Endothelial cell of umbilical vein (primary cell): ENCODE measurements around the gene ADRM1. TPM values are rescaled to one million over a fixed set of nuclear protein-coding genes. Genes with fewer than 3 reads are reported as not detected.

Experiments used
- BruUV-seq: library from RNA; stranded (reverse); fragments of 400-500 nt; replicated peaks from 2 replicates; lab custom pipeline; 2021; lab: Mats Ljungman, UMichigan
- CTCF ChIA-PET: fragments of 300-600, 350-600 bp; sonication (Branson Sonifier 250); formaldehyde crosslinking; loops from one replicate; lab custom pipeline; 2021; ENCODE audit warnings: antibody characterized with exemption, inconsistent platforms; lab: Charles Lee
- POLR2A ChIA-PET: fragments of 300-600, 350-600 bp; sonication (Branson Sonifier 250); formaldehyde crosslinking; loops from one replicate; lab custom pipeline; 2021; ENCODE audit warnings: antibody characterized with exemption, inconsistent platforms; lab: Charles Lee
- DNase-seq: peaks from one replicate; pipeline ENCODE4 v3.0.0-alpha.2; 2011; ENCODE audit warnings: low read depth, low spot score
- FAIRE-seq: peaks from 2 replicates; lab custom pipeline; 2011; peaks lifted over from hg19 to GRCh38; lab: Jason Lieb, UNC
- H2AFZ ChIP-seq: 2 replicates; pipeline ENCODE4 v1.6.0; 2012; ENCODE audit warnings: low read depth, low read length, control low read depth, inconsistent platforms
- H3K27ac ChIP-seq: 2 replicates; pipeline ENCODE4 v1.5.1; 2011; ENCODE audit warnings: low read depth, mild to moderate bottlenecking, control low read depth, low read length, moderate library complexity; ENCODE audit not compliant: insufficient read depth
- H3K27me3 ChIP-seq, 2 experiments: 2 replicates each; pipeline versions ENCODE4 v1.6.0 to v1.6.1; 2011; ENCODE audit warnings: low read length in 2 of 2, mixed read lengths in 1 of 2; ENCODE audit not compliant: control insufficient read depth in 2 of 2, insufficient read depth in 2 of 2
- H3K36me3 ChIP-seq, 2 experiments: 2 replicates in 1 of 2; 3 replicates in 1 of 2; pipeline ENCODE4 v1.5.1; 2011; ENCODE audit warnings: low read length in 2 of 2, mild to moderate bottlenecking in 1 of 2, moderate library complexity in 1 of 2; ENCODE audit not compliant: control insufficient read depth in 2 of 2, insufficient read depth in 2 of 2; ENCODE audit errors: extremely low read depth in 1 of 2
- H3K4me1 ChIP-seq: 3 replicates; pipeline ENCODE4 v1.5.1; 2011; ENCODE audit warnings: mild to moderate bottlenecking, low read length; ENCODE audit not compliant: control insufficient read depth, insufficient read depth; ENCODE audit errors: extremely low read depth
- H3K4me2 ChIP-seq: 2 replicates; pipeline ENCODE4 v1.6.1; 2011; ENCODE audit warnings: low read length, control low read depth, mixed read lengths; ENCODE audit not compliant: insufficient read depth
- H3K4me3 ChIP-seq, 3 experiments: fragments of 200-600 bp in 1 of 3; sonication (generic), shearing (Covaris generic) in 1 of 3; replicated peaks in 1 of 3; 2 replicates each; pipeline ENCODE4 v1.5.1; 2011 to 2016; ENCODE audit warnings: control low read depth in 3 of 3, low read length in 3 of 3, mild to moderate bottlenecking in 2 of 3, inconsistent platforms in 1 of 3, low read depth in 1 of 3, moderate library complexity in 1 of 3; ENCODE audit not compliant: insufficient read depth in 1 of 3
- H3K79me2 ChIP-seq: 2 replicates; pipeline ENCODE4 v1.6.0; 2012; ENCODE audit warnings: low read length, inconsistent platforms; ENCODE audit not compliant: control insufficient read depth, insufficient read depth
- H3K9ac ChIP-seq: replicated peaks from 2 replicates; pipeline ENCODE3; 2011; ENCODE audit warnings: low read length, control low read depth; ENCODE audit not compliant: insufficient read depth; ENCODE audit errors: extremely low read depth
- H3K9me1 ChIP-seq: replicated peaks from 3 replicates; pipeline ENCODE4 v1.6.0; 2011; ENCODE audit warnings: mild to moderate bottlenecking, low read length; ENCODE audit not compliant: control insufficient read depth, insufficient read depth; ENCODE audit errors: extremely low read depth
- H3K9me3 ChIP-seq: replicated peaks from 2 replicates; pipeline ENCODE4 v1.5.1; 2012; ENCODE audit warnings: low read length, inconsistent platforms; ENCODE audit not compliant: control insufficient read depth, insufficient read depth
- H4K20me1 ChIP-seq: replicated peaks from 2 replicates; pipeline ENCODE3; 2011; ENCODE audit warnings: mild to moderate bottlenecking, low read length; ENCODE audit not compliant: control insufficient read depth, insufficient read depth; ENCODE audit errors: extremely low read depth
- CTCF ChIP-seq, 2 donors: IDR thresholded peaks; 1 replicate in 1 of 2; 2 replicates in 1 of 2; pipeline ENCODE4 v1.5.1; 2011; ENCODE audit warnings: low read length in 2 of 2, mild to moderate bottlenecking in 2 of 2, moderate library complexity in 2 of 2, control low read depth in 1 of 2, inconsistent platforms in 1 of 2, low read depth in 1 of 2; ENCODE audit not compliant: insufficient read depth in 1 of 2; ENCODE audit errors: extremely low read depth in 1 of 2
- EZH2 ChIP-seq: IDR thresholded peaks from 2 replicates; pipeline ENCODE4 v1.6.1; 2012; ENCODE audit warnings: borderline replicate concordance, low read depth, mild to moderate bottlenecking, moderate library complexity, low read length, inconsistent platforms; ENCODE audit not compliant: severe bottlenecking
- FOS ChIP-seq: IDR thresholded peaks from 2 replicates; pipeline ENCODE4 v1.6.1; 2011; ENCODE audit warnings: mild to moderate bottlenecking, low read length, moderate library complexity, borderline replicate concordance; ENCODE audit not compliant: insufficient read depth
- GATA2 ChIP-seq: IDR thresholded peaks from 2 replicates; pipeline ENCODE4 v1.7.0; 2011; ENCODE audit warnings: low read depth, mild to moderate bottlenecking, moderate library complexity, mixed read lengths, low read length; ENCODE audit not compliant: insufficient read length, insufficient read depth
- JUN ChIP-seq: IDR thresholded peaks from 2 replicates; pipeline ENCODE4 v1.6.1; 2011; ENCODE audit warnings: borderline replicate concordance, low read depth; ENCODE audit not compliant: insufficient read length, insufficient read depth
- MAX ChIP-seq: IDR thresholded peaks from 2 replicates; pipeline ENCODE4 v1.6.1; 2011; ENCODE audit not compliant: insufficient read depth, insufficient read length
- MYC ChIP-seq: IDR thresholded peaks from one replicate; pipeline ENCODE4 v1.6.1; 2011; ENCODE audit warnings: mild to moderate bottlenecking, low read depth, low read length
- POLR2A ChIP-seq: IDR thresholded peaks from 2 replicates; pipeline ENCODE4 v1.6.1; 2012; ENCODE audit warnings: low read depth, mild to moderate bottlenecking, control low read depth, low read length
- POLR2AphosphoS5 ChIP-seq: IDR thresholded peaks from 2 replicates; pipeline ENCODE4 v1.6.1; 2012; ENCODE audit warnings: low read depth, mild to moderate bottlenecking, control low read depth, low read length, moderate library complexity; ENCODE audit not compliant: insufficient read depth
- dilution Hi-C: fragments of 300-500 bp; cut with MboI; formaldehyde crosslinking; loops from one replicate; pipeline ENCODE4 v1.15.0; 2019; ENCODE audit warnings: low sequenced_read_pairs; ENCODE audit not compliant: extremely low pct_ligation_motif_present
- intact Hi-C: fragments of 100-400 bp; cut with micrococcal nuclease; formaldehyde crosslinking; loops from one replicate; pipeline ENCODE4 v1.10.0; 2022
- polyA plus RNA-seq, 4 experiments: library from polyadenylated mRNA; depleted of rRNA in 3 of 4; stranded (reverse) in 3 of 4; unstranded in 1 of 4; fragments of >200 nt; gene quantifications; 2 replicates each; pipeline versions ENCODE4 v1.2.1 to v1.2.3, GENCODE V29; 2011 to 2012; ENCODE audit warnings: missing spikeins in 1 of 4
- total RNA-seq: library from RNA; stranded (reverse); gene quantifications from 2 replicates; pipeline ENCODE4 v1.2.3, GENCODE V29; 2021

ADRM1 gene
- total and polyA plus RNA-seq, 2 donors (not counting 3 experiments of a cell fraction or from before 2014, with no cell fraction given) = 154 to 179 TPM

GRCh38 chr20:62296724-62297448 is 5.9 kb upstream of the ADRM1 start:
- Histone ChIP-seq H4K20me1 (no peaks in the 10 kb centered on the region), H3K27ac (no peak overlapping the region), H3K9me1 (no peaks in the 10 kb centered on the region), H3K36me3 (peaks cover 2 to 7% of the 10 kb centered on the region in 2 experiments), H3K9ac (no peak overlapping the region), H3K79me2 (no peaks in the 10 kb centered on the region), H3K9me3 (no peaks in the 10 kb centered on the region), H3K27me3 (no peaks in the 10 kb centered on the region), H3K4me1 (no peaks in the 10 kb centered on the region), H3K4me2 (no peak overlapping the region), H3K4me3 (no peak overlapping the region), H2AFZ (no peak overlapping the region)
- CTCF ChIA-PET = interaction anchor here (2.2 kb wide), 1 partner anchor 86 kb away, joined by 10 read pairs; no protein-coding TSS in a partner anchor
- no TSS peak for BruUV-seq
- intact Hi-C loops = no loop called here
- dilution Hi-C loops = no loop called here
- POLR2A ChIA-PET = no interaction called here
- FAIRE-seq = no peak
- DNase-seq = no peak
- TF ChIP-seq MYC = no peak
- TF ChIP-seq POLR2A = no peak
- no peak for TF ChIP-seq GATA2
- no peak for TF ChIP-seq FOS
- no peak for TF ChIP-seq EZH2
- no peak for TF ChIP-seq MAX
- no peak for TF ChIP-seq CTCF (IDR thresholded peaks at IDR 0.05; ENCODE audit: extremely low read depth in 1 of 2, insufficient read depth in 1 of 2, low read depth in 1 of 2, low read length in 2 of 2)
- no peak for TF ChIP-seq POLR2AphosphoS5
- no peak for TF ChIP-seq JUN
